ENCODE measurements around the gene NEK6. TPM values are rescaled to one million over a fixed set of nuclear protein-coding genes. Genes with fewer than 3 reads are reported as not detected.
A peak's percentile ranks its signal among the peaks of the same experiment; 100 is the strongest.

NEK6 gene
- total and polyA plus RNA-seq, 7 experiments from 2014 or later = 0.43 to 32.8 (median 2.3) TPM

- intact Hi-C loops (cut with micrococcal nuclease) = no loop called here
- Histone ChIP-seq H3K9me3 (ENCODE audit: control insufficient read depth in 2 of 3, low read length in 3 of 3) (no peaks in the 10 kb centered on the region), H3K36me3 (ENCODE audit: control insufficient read depth in 2 of 3, insufficient read depth in 3 of 3, low read length in 3 of 3) (no peaks in the 10 kb centered on the region), H3K27me3 (ENCODE audit: control insufficient read depth in 2 of 2, insufficient read depth in 2 of 2, low read length in 2 of 2) (no peaks in the 10 kb centered on the region), H3K27ac (ENCODE audit: low read depth, low read length) (no peak overlapping the region), H3K4me3 (ENCODE audit: low read length) (no peak overlapping the region), H3K4me1 (ENCODE audit: control insufficient read depth in 2 of 2, insufficient read depth in 2 of 2, low read length in 2 of 2) (peaks cover 0 to 25% of the 10 kb centered on the region in 2 donors)
- DNase-seq (no peak), ATAC-seq (no peak)
- H3K9me3 Mint-ChIP-seq = no peaks in the 10 kb centered on the region
- H3K4me1 Mint-ChIP-seq = peaks cover 0 to 21% (median 9%) of the 10 kb centered on the region in 7 donors
- CTCF ChIA-PET = no interaction called here
- H3K27ac Mint-ChIP-seq = no peak overlapping the region
- no peaks in the 10 kb centered on the region for H3K36me3 Mint-ChIP-seq
- H3K4me3 Mint-ChIP-seq = no peak overlapping the region
- POLR2A ChIA-PET = no interaction called here
- H3K27me3 Mint-ChIP-seq = no peaks in the 10 kb centered on the region
Measured at GRCh38 chr9:124282442-124283227, 24.9 kb downstream of the NEK6 start.

GRCh38 chr9:124283228-124283814 lies 25.6 kb downstream of the NEK6 start:
- Histone ChIP-seq H3K9me3 (ENCODE audit: control insufficient read depth in 2 of 3, low read length in 3 of 3) (no peaks in the 10 kb centered on the region), H3K4me1 (ENCODE audit: control insufficient read depth in 2 of 2, insufficient read depth in 2 of 2, low read length in 2 of 2) (peaks cover 0 to 25% of the 10 kb centered on the region in 2 donors), H3K27ac (ENCODE audit: low read depth, low read length) (no peak overlapping the region), H3K27me3 (ENCODE audit: control insufficient read depth in 2 of 2, insufficient read depth in 2 of 2, low read length in 2 of 2) (no peaks in the 10 kb centered on the region), H3K4me3 (ENCODE audit: low read length) (no peak overlapping the region), H3K36me3 (ENCODE audit: control insufficient read depth in 2 of 3, insufficient read depth in 3 of 3, low read length in 3 of 3) (no peaks in the 10 kb centered on the region)
- ATAC-seq (no peak), DNase-seq (no peak)
- intact Hi-C loops (cut with micrococcal nuclease) = no loop called here
- no peak overlapping the region for H3K4me3 Mint-ChIP-seq
- H3K4me1 Mint-ChIP-seq = peaks cover 0 to 17% (median 9%) of the 10 kb centered on the region in 7 donors
- POLR2A ChIA-PET = no interaction called here
- no peaks in the 10 kb centered on the region for H3K9me3 Mint-ChIP-seq
- H3K27me3 Mint-ChIP-seq = no peaks in the 10 kb centered on the region
- no peak overlapping the region for H3K27ac Mint-ChIP-seq
- no peaks in the 10 kb centered on the region for H3K36me3 Mint-ChIP-seq
- CTCF ChIA-PET = no interaction called here

GRCh38 chr9:124284237-124284831 lies 26.6 kb downstream of the NEK6 start:
- Mint-ChIP-seq H3K4me1 (peaks cover 0 to 19% (median 9%) of the 10 kb centered on the region in 7 donors), H3K9me3 (no peaks in the 10 kb centered on the region), H3K36me3 (no peaks in the 10 kb centered on the region), H3K4me3 (no peak overlapping the region), H3K27ac (no peak overlapping the region), H3K27me3 (peaks cover 0 to 2% (median 0%) of the 10 kb centered on the region in 5 donors)
- Histone ChIP-seq H3K27ac (ENCODE audit: low read depth, low read length) (no peak overlapping the region), H3K36me3 (ENCODE audit: control insufficient read depth in 2 of 3, insufficient read depth in 3 of 3, low read length in 3 of 3) (no peaks in the 10 kb centered on the region), H3K9me3 (ENCODE audit: control insufficient read depth in 2 of 3, low read length in 3 of 3) (no peaks in the 10 kb centered on the region), H3K4me3 (ENCODE audit: low read length) (no peak overlapping the region), H3K4me1 (ENCODE audit: control insufficient read depth in 2 of 2, insufficient read depth in 2 of 2, low read length in 2 of 2) (peaks cover 0 to 25% of the 10 kb centered on the region in 2 donors), H3K27me3 (ENCODE audit: control insufficient read depth in 2 of 2, insufficient read depth in 2 of 2, low read length in 2 of 2) (no peaks in the 10 kb centered on the region)
- POLR2A ChIA-PET = no interaction called here
- DNase-seq = no peak
- ATAC-seq = no peak
- intact Hi-C loops (cut with micrococcal nuclease) = no loop called here
- CTCF ChIA-PET = no interaction called here

GRCh38 chr9:124284940-124285441 lies 27.2 kb downstream of the NEK6 start:
- Mint-ChIP-seq H3K4me3 (peak overlapping the region in 1 of 10 donors; percentile 42), H3K4me1 (peaks cover 0 to 19% (median 9%) of the 10 kb centered on the region in 7 donors), H3K36me3 (no peaks in the 10 kb centered on the region), H3K27ac (peak overlapping the region in 1 of 9 donors; percentile 33), H3K27me3 (peaks cover 0 to 2% (median 0%) of the 10 kb centered on the region in 5 donors), H3K9me3 (no peaks in the 10 kb centered on the region)
- CTCF ChIA-PET = no interaction called here
- Histone ChIP-seq H3K27me3 (ENCODE audit: control insufficient read depth in 2 of 2, insufficient read depth in 2 of 2, low read length in 2 of 2) (no peaks in the 10 kb centered on the region), H3K36me3 (ENCODE audit: control insufficient read depth in 2 of 3, insufficient read depth in 3 of 3, low read length in 3 of 3) (no peaks in the 10 kb centered on the region), H3K4me3 (ENCODE audit: low read length) (no peak overlapping the region), H3K9me3 (ENCODE audit: control insufficient read depth in 2 of 3, low read length in 3 of 3) (no peaks in the 10 kb centered on the region), H3K4me1 (ENCODE audit: control insufficient read depth in 2 of 2, insufficient read depth in 2 of 2, low read length in 2 of 2) (peaks cover 0 to 25% of the 10 kb centered on the region in 2 donors), H3K27ac (ENCODE audit: low read depth, low read length) (no peak overlapping the region)
- no peak for ATAC-seq
- POLR2A ChIA-PET = no interaction called here
- intact Hi-C loops (cut with micrococcal nuclease) = no loop called here
- no peak for DNase-seq

GRCh38 chr9:124285490-124285889 lies 27.7 kb downstream of the NEK6 start:
- Histone ChIP-seq H3K4me1 (ENCODE audit: control insufficient read depth in 2 of 2, insufficient read depth in 2 of 2, low read length in 2 of 2) (peaks cover 0 to 25% of the 10 kb centered on the region in 2 donors), H3K4me3 (ENCODE audit: low read length) (no peak overlapping the region), H3K27ac (ENCODE audit: low read depth, low read length) (no peak overlapping the region), H3K27me3 (ENCODE audit: control insufficient read depth in 2 of 2, insufficient read depth in 2 of 2, low read length in 2 of 2) (no peaks in the 10 kb centered on the region), H3K36me3 (ENCODE audit: control insufficient read depth in 2 of 3, insufficient read depth in 3 of 3, low read length in 3 of 3) (no peaks in the 10 kb centered on the region), H3K9me3 (ENCODE audit: control insufficient read depth in 2 of 3, low read length in 3 of 3) (no peaks in the 10 kb centered on the region)
- no peaks in the 10 kb centered on the region for H3K36me3 Mint-ChIP-seq
- H3K27ac Mint-ChIP-seq = peak overlapping the region in 1 of 9 donors; percentile 33
- peaks cover 0 to 2% (median 0%) of the 10 kb centered on the region in 5 donors for H3K27me3 Mint-ChIP-seq
- intact Hi-C loops (cut with micrococcal nuclease) = no loop called here
- CTCF ChIA-PET = no interaction called here
- POLR2A ChIA-PET = no interaction called here
- ATAC-seq = no peak
- H3K4me3 Mint-ChIP-seq = peak overlapping the region in 1 of 10 donors; percentile 42
- no peaks in the 10 kb centered on the region for H3K9me3 Mint-ChIP-seq
- no peak for DNase-seq
- H3K4me1 Mint-ChIP-seq = peaks cover 0 to 19% (median 9%) of the 10 kb centered on the region in 7 donors

GRCh38 chr9:124285903-124286291 lies 28.1 kb downstream of the NEK6 start:
- Mint-ChIP-seq H3K4me3 (peak overlapping the region in 3 of 10 donors; percentile 13 to 76 (median 62)), H3K36me3 (no peaks in the 10 kb centered on the region), H3K27ac (peak overlapping the region in 1 of 9 donors; percentile 73), H3K27me3 (peaks cover 0 to 2% (median 0%) of the 10 kb centered on the region in 5 donors), H3K4me1 (peaks cover 0 to 21% (median 9%) of the 10 kb centered on the region in 7 donors), H3K9me3 (no peaks in the 10 kb centered on the region)
- ATAC-seq = peak; percentile 57
- ChIA-PET POLR2A (no interaction called here), CTCF (no interaction called here)
- intact Hi-C loops (cut with micrococcal nuclease) = no loop called here
- Histone ChIP-seq H3K27ac (ENCODE audit: low read depth, low read length) (no peak overlapping the region), H3K27me3 (ENCODE audit: control insufficient read depth in 2 of 2, insufficient read depth in 2 of 2, low read length in 2 of 2) (no peaks in the 10 kb centered on the region), H3K36me3 (ENCODE audit: control insufficient read depth in 2 of 3, insufficient read depth in 3 of 3, low read length in 3 of 3) (no peaks in the 10 kb centered on the region), H3K9me3 (ENCODE audit: control insufficient read depth in 2 of 3, low read length in 3 of 3) (no peaks in the 10 kb centered on the region), H3K4me3 (ENCODE audit: low read length) (no peak overlapping the region), H3K4me1 (ENCODE audit: control insufficient read depth in 2 of 2, insufficient read depth in 2 of 2, low read length in 2 of 2) (peaks cover 0 to 25% of the 10 kb centered on the region in 2 donors)
- peak in 1 of 9 donors; percentile 37 for DNase-seq
